Adipose tissue (tissue), 3 donors: ENCODE measurements around the gene SIGLEC1. TPM values are rescaled to one million over a fixed set of nuclear protein-coding genes. Genes with fewer than 3 reads are reported as not detected.

Experiments used
- H3K27ac ChIP-seq: one replicate; pipeline ENCODE4 v1.5.1; 2013; ENCODE audit warnings: low read depth, low read length
- WGBS, 3 donors: extraction: QIAGEN DNeasy Blood & Tissue Kit; methylation state at CpG; one replicate each; pipeline ENCODE4 v1.1.7; 2013; 5-methylcytosine and 5-hydroxymethylcytosine counted together
- polyA plus RNA-seq, 3 donors: library from polyadenylated mRNA; stranded (reverse); fragments of 200-250 nt; gene quantifications; one replicate each; pipeline ENCODE4 v1.2.3, GENCODE V29; 2013
- donor health status: healthy with polysubstance abuse.
- donor health status: Bipolar disorder and iron deficiency.
- donor health status: healthy.

Gene SIGLEC1
- polyA plus RNA-seq, 3 donors = 1.9 to 11.0 (median 8.8) TPM

- 97 to 100% (median 98%) methylated on average over 3 of the region's 3 CpGs for WGBS, 3 donors
- H3K27ac ChIP-seq = no peak overlapping the region
Measured at GRCh38 chr20:3690413-3690812, 22.0 kb downstream of the SIGLEC1 start.

GRCh38 chr20:3689978-3690377 lies 22.4 kb downstream of the SIGLEC1 start:
- 81 to 95% (median 90%) methylated on average over 11 of the region's 11 CpGs for WGBS, 3 donors
- H3K27ac ChIP-seq = no peak overlapping the region

GRCh38 chr20:3687655-3688054 lies 24.7 kb downstream of the SIGLEC1 start:
- 58 to 64% (median 60%) methylated on average over 2 of the region's 2 CpGs for WGBS, 3 donors
- H3K27ac ChIP-seq = peak overlapping the region; percentile 1

GRCh38 chr20:3686867-3687321 lies 25.5 kb downstream of the SIGLEC1 start:
- H3K27ac ChIP-seq = no peak overlapping the region
- WGBS, 3 donors = 33 to 44% (median 41%) methylated on average over 9 of the region's 9 CpGs

GRCh38 chr20:3686421-3686820 lies 26.0 kb downstream of the SIGLEC1 start:
- no peak overlapping the region for H3K27ac ChIP-seq
- 62 to 72% (median 65%) methylated on average over 7 of the region's 7 CpGs for WGBS, 3 donors

- 48 to 73% (median 69%) methylated on average over 7 of the region's 7 CpGs for WGBS, 3 donors
- no peak overlapping the region for H3K27ac ChIP-seq
Measured at GRCh38 chr20:3685341-3685740, 27.1 kb downstream of the SIGLEC1 start.

GRCh38 chr20:3681931-3682781 lies 30.2 kb downstream of the SIGLEC1 start, which contains the start of gene ADAM33:
TSS of gene ADAM33 (minus strand) at chr20:3682010. CDS start at chr20:3682004, 6 bp downstream.
- 8 to 9% (median 8%) methylated on average over 47 to 65 of the region's 65 CpGs for WGBS, 3 donors
- H3K27ac ChIP-seq = no peak within 1 kb of the TSS

GRCh38 chr20:3681352-3681930 lies 31.0 kb downstream of the SIGLEC1 start:
- no peak overlapping the region for H3K27ac ChIP-seq
- 8 to 14% (median 9%) methylated on average over 28 to 32 of the region's 32 CpGs for WGBS, 3 donors

- no peak overlapping the region for H3K27ac ChIP-seq
- 58 to 73% (median 61%) methylated on average over 13 to 15 of the region's 15 CpGs for WGBS, 3 donors
Measured at GRCh38 chr20:3680701-3681351, 31.6 kb downstream of the SIGLEC1 start.

- WGBS, 3 donors = 47 to 77% (median 52%) methylated on average over 18 of the region's 18 CpGs
Measured at GRCh38 chr20:3679749-3680700, 32.4 kb downstream of the SIGLEC1 start.

GRCh38 chr20:3678856-3679720 lies 33.3 kb downstream of the SIGLEC1 start:
- no peak overlapping the region for H3K27ac ChIP-seq
- 71 to 79% (median 78%) methylated on average over 14 of the region's 14 CpGs for WGBS, 3 donors

More at GRCh38 chr20:3679749-3680700, 32.4 kb downstream of the SIGLEC1 start:
- H3K27ac ChIP-seq = peak overlapping the region; percentile 3

- no peak overlapping the region for H3K27ac ChIP-seq
- 54 to 69% (median 60%) methylated on average over 2 of the region's 2 CpGs for WGBS, 3 donors
Measured at GRCh38 chr20:3678198-3678597, 34.2 kb downstream of the SIGLEC1 start.

- 44 to 65% (median 44%) methylated on average over 8 of the region's 8 CpGs for WGBS, 3 donors
- no peak overlapping the region for H3K27ac ChIP-seq
Measured at GRCh38 chr20:3677733-3678132, 34.7 kb downstream of the SIGLEC1 start.

- 32 to 65% (median 63%) methylated on average over 13 of the region's 13 CpGs for WGBS, 3 donors
- H3K27ac ChIP-seq = no peak overlapping the region
Measured at GRCh38 chr20:3674995-3675900, 37.2 kb downstream of the SIGLEC1 start.

GRCh38 chr20:3674447-3674846 lies 38.0 kb downstream of the SIGLEC1 start:
- no peak overlapping the region for H3K27ac ChIP-seq
- WGBS, 3 donors = 45 to 80% (median 73%) methylated on average over 10 of the region's 10 CpGs
